Measurements from ENCODE around the gene PTBP2. TPM values are rescaled to one million over a fixed set of nuclear protein-coding genes. Genes with fewer than 3 reads are reported as not detected.
A peak's percentile ranks its signal among the peaks of the same experiment; 100 is the strongest.

PTBP2 gene
- total RNA-seq, 1 donor from 2014 or later = 112 TPM

GRCh38 chr1:96684744-96685143 is 36.8 kb upstream of the PTBP2 start:
- no peaks in the 10 kb centered on the region for H3K27me3 Mint-ChIP-seq (ENCODE audit: unreplicated experiment)
- H3K27ac Mint-ChIP-seq (ENCODE audit: unreplicated experiment) = no peak overlapping the region
- H3K4me1 Mint-ChIP-seq (ENCODE audit: low read depth, unreplicated experiment) = no peaks in the 10 kb centered on the region
- DNase-seq = no peak
- no peaks in the 10 kb centered on the region for H3K9me3 Mint-ChIP-seq (ENCODE audit: unreplicated experiment)
- no peak overlapping the region for H3K4me3 Mint-ChIP-seq (ENCODE audit: unreplicated experiment)
- TF ChIP-seq, protein P1, sequence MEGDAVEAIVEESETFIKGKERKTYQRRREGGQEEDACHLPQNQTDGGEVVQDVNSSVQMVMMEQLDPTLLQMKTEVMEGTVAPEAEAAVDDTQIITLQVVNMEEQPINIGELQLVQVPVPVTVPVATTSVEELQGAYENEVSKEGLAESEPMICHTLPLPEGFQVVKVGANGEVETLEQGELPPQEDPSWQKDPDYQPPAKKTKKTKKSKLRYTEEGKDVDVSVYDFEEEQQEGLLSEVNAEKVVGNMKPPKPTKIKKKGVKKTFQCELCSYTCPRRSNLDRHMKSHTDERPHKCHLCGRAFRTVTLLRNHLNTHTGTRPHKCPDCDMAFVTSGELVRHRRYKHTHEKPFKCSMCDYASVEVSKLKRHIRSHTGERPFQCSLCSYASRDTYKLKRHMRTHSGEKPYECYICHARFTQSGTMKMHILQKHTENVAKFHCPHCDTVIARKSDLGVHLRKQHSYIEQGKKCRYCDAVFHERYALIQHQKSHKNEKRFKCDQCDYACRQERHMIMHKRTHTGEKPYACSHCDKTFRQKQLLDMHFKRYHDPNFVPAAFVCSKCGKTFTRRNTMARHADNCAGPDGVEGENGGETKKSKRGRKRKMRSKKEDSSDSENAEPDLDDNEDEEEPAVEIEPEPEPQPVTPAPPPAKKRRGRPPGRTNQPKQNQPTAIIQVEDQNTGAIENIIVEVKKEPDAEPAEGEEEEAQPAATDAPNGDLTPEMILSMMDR (IDR thresholded peaks at IDR 0.05; ENCODE audit: partially characterized antibody, unreplicated experiment) = no peak
- H3K36me3 Mint-ChIP-seq (ENCODE audit: unreplicated experiment) = no peaks in the 10 kb centered on the region

DNA sequence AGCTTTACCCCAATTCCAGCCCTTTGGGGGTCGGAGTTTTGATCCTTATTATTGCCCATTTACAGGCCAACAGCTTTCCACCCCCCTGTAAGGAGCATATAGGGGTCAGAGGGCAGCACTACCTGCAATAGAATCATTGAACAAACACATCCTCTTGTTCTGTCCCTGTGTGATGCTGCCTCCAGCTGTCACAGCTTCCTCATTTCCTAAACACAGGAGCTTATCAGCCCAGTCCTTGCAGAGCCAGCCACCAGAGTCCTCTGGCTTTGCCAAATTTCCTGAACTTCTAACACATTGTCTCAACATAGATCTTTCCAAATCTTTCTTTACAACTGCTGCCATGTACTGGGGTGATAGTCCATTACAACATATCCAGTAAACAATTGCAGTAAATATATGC is 32.8 kb upstream of the PTBP2 start:
- Mint-ChIP-seq H3K9me3 (ENCODE audit: unreplicated experiment) (no peaks in the 10 kb centered on the region), H3K27ac (ENCODE audit: unreplicated experiment) (peak overlapping the region; percentile 9), H3K27me3 (ENCODE audit: unreplicated experiment) (no peaks in the 10 kb centered on the region), H3K36me3 (ENCODE audit: unreplicated experiment) (no peaks in the 10 kb centered on the region), H3K4me3 (ENCODE audit: unreplicated experiment) (no peak overlapping the region), H3K4me1 (ENCODE audit: low read depth, unreplicated experiment) (no peaks in the 10 kb centered on the region)
- TF ChIP-seq, protein P1 (IDR thresholded peaks at IDR 0.05; ENCODE audit: partially characterized antibody, unreplicated experiment) = no peak
- peak; percentile 19 for DNase-seq

GRCh38 chr1:96695954-96696353 is 25.6 kb upstream of the PTBP2 start:
- H3K27ac Mint-ChIP-seq (ENCODE audit: unreplicated experiment) = peak overlapping the region; percentile 67
- H3K4me1 Mint-ChIP-seq (ENCODE audit: low read depth, unreplicated experiment) = no peaks in the 10 kb centered on the region
- TF ChIP-seq, protein P1 (IDR thresholded peaks at IDR 0.05; ENCODE audit: partially characterized antibody, unreplicated experiment) = no peak
- H3K9me3 Mint-ChIP-seq (ENCODE audit: unreplicated experiment) = no peaks in the 10 kb centered on the region
- no peaks in the 10 kb centered on the region for H3K27me3 Mint-ChIP-seq (ENCODE audit: unreplicated experiment)
- no peak overlapping the region for H3K4me3 Mint-ChIP-seq (ENCODE audit: unreplicated experiment)
- no peak for DNase-seq
- H3K36me3 Mint-ChIP-seq (ENCODE audit: unreplicated experiment) = no peaks in the 10 kb centered on the region

DNA sequence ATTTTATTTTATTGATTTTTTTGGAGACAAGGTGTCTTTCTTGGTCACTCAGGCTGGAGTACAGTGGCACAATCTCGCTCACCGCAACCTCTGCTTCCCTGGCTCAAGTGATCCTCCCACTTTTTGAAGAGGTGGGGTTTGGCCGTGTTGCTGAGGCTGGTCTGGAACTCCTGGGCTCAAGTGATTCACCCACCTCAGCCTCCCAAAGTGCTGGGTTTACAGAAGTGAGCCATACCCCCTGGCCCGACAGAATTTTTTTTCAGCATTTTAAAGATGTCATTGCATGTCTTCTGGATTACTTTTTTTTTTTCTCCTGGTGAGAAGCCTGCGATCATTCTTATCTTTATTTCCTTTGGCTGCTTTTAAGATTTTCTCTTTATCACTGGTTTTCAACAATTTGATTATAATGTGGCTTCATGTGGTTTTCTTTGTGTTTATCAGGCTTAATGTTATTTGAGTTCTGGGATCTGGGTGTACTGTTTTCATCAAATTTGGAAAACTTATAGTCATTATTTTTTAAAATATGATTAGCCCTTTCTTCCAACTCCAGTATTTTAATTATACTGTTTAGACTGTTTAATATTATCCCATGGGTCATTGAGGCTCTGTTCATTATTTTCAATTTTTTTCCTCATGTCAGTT is 23.1 kb upstream of the PTBP2 start:
- TF ChIP-seq, protein P1 (IDR thresholded peaks at IDR 0.05; ENCODE audit: partially characterized antibody, unreplicated experiment) = no peak
- no peaks in the 10 kb centered on the region for H3K9me3 Mint-ChIP-seq (ENCODE audit: unreplicated experiment)
- no peak for DNase-seq
- no peak overlapping the region for H3K4me3 Mint-ChIP-seq (ENCODE audit: unreplicated experiment)
- H3K27ac Mint-ChIP-seq (ENCODE audit: unreplicated experiment) = no peak overlapping the region
- H3K36me3 Mint-ChIP-seq (ENCODE audit: unreplicated experiment) = no peaks in the 10 kb centered on the region
- H3K4me1 Mint-ChIP-seq (ENCODE audit: low read depth, unreplicated experiment) = no peaks in the 10 kb centered on the region
- no peaks in the 10 kb centered on the region for H3K27me3 Mint-ChIP-seq (ENCODE audit: unreplicated experiment)

GRCh38 chr1:96703186-96703585 is 18.4 kb upstream of the PTBP2 start:
- H3K9me3 Mint-ChIP-seq (ENCODE audit: unreplicated experiment) = no peaks in the 10 kb centered on the region
- H3K36me3 Mint-ChIP-seq (ENCODE audit: unreplicated experiment) = no peaks in the 10 kb centered on the region
- H3K4me1 Mint-ChIP-seq (ENCODE audit: low read depth, unreplicated experiment) = no peaks in the 10 kb centered on the region
- H3K27me3 Mint-ChIP-seq (ENCODE audit: unreplicated experiment) = no peaks in the 10 kb centered on the region
- no peak for DNase-seq
- no peak overlapping the region for H3K27ac Mint-ChIP-seq (ENCODE audit: unreplicated experiment)
- TF ChIP-seq, protein P1 (IDR thresholded peaks at IDR 0.05; ENCODE audit: partially characterized antibody, unreplicated experiment) = no peak
- no peak overlapping the region for H3K4me3 Mint-ChIP-seq (ENCODE audit: unreplicated experiment)

All from glutamatergic neuron (in vitro differentiated cells).